ENCODE data around the gene DHX9. TPM values are rescaled to one million over a fixed set of nuclear protein-coding genes. Genes with fewer than 3 reads are reported as not detected.

The DHX9 gene
- total and polyA plus RNA-seq, 2 experiments from 2014 or later = 151 to 262 TPM

GRCh38 chr1:182817802-182818201 is 21.3 kb upstream of the DHX9 start (continued):
- TF ChIP-seq, protein P1, sequence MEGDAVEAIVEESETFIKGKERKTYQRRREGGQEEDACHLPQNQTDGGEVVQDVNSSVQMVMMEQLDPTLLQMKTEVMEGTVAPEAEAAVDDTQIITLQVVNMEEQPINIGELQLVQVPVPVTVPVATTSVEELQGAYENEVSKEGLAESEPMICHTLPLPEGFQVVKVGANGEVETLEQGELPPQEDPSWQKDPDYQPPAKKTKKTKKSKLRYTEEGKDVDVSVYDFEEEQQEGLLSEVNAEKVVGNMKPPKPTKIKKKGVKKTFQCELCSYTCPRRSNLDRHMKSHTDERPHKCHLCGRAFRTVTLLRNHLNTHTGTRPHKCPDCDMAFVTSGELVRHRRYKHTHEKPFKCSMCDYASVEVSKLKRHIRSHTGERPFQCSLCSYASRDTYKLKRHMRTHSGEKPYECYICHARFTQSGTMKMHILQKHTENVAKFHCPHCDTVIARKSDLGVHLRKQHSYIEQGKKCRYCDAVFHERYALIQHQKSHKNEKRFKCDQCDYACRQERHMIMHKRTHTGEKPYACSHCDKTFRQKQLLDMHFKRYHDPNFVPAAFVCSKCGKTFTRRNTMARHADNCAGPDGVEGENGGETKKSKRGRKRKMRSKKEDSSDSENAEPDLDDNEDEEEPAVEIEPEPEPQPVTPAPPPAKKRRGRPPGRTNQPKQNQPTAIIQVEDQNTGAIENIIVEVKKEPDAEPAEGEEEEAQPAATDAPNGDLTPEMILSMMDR (conservative IDR thresholded peaks at IDR 0.05; ENCODE audit: low read depth in 2 of 2) = no peak
- no peak for TF ChIP-seq NANOG (IDR thresholded peaks at IDR 0.05; ENCODE audit: borderline replicate concordance)
- TF ChIP-seq, protein P2, sequence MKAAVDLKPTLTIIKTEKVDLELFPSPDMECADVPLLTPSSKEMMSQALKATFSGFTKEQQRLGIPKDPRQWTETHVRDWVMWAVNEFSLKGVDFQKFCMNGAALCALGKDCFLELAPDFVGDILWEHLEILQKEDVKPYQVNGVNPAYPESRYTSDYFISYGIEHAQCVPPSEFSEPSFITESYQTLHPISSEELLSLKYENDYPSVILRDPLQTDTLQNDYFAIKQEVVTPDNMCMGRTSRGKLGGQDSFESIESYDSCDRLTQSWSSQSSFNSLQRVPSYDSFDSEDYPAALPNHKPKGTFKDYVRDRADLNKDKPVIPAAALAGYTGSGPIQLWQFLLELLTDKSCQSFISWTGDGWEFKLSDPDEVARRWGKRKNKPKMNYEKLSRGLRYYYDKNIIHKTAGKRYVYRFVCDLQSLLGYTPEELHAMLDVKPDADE (IDR thresholded peaks at IDR 0.05) = no peak
- TF ChIP-seq ZNF331 (CRISPR knock-in tag; IDR thresholded peaks at IDR 0.05; ENCODE audit: low read depth) = no peak

- H3K27ac Mint-ChIP-seq = no peak overlapping the region
- no peaks in the 10 kb centered on the region for H3K36me3 Mint-ChIP-seq (ENCODE audit: low read depth)
- H3K4me2 ChIP-seq = no peak overlapping the region
- H3K27me3 ChIP-seq (ENCODE audit: insufficient read depth) = no peaks in the 10 kb centered on the region
- H3K4me1 Mint-ChIP-seq = peaks cover 5% of the 10 kb centered on the region; the same call in 2 of the 3 replicates
- H2AFZ ChIP-seq = no peak overlapping the region
- H3K4me3 ChIP-seq = no peak overlapping the region
- no peak overlapping the region for H3K4me3 Mint-ChIP-seq
- no peaks in the 10 kb centered on the region for H3K27me3 Mint-ChIP-seq (ENCODE audit: insufficient read depth, low read depth, poor library complexity)
- H3K9me2 ChIP-seq (ENCODE audit: insufficient read depth) = no peaks in the 10 kb centered on the region; the same call in 1 of the 2 replicates
- H4K20me1 ChIP-seq (replicated peaks; ENCODE audit: insufficient read depth) = no peaks in the 10 kb centered on the region
- no peaks in the 10 kb centered on the region for H3K4me1 ChIP-seq (ENCODE audit: insufficient read depth)
- ATAC-seq (no peak), DNase-seq (ENCODE audit: low spot score) (no peak)
- no peak overlapping the region for H3K27ac ChIP-seq (ENCODE audit: low read depth)
- no peaks in the 10 kb centered on the region for H3K9me3 Mint-ChIP-seq
- no peaks in the 10 kb centered on the region for H3K36me3 ChIP-seq (ENCODE audit: insufficient read depth)
- H3K79me2 ChIP-seq (replicated peaks; ENCODE audit: insufficient read depth) = no peaks in the 10 kb centered on the region
- no peaks in the 10 kb centered on the region for H3F3A ChIP-seq (replicated peaks; ENCODE audit: low read depth)
- TF ChIP-seq, protein P1 (conservative IDR thresholded peaks at IDR 0.05; ENCODE audit: low read depth in 2 of 2) = no peak
- TF ChIP-seq, protein P3, sequence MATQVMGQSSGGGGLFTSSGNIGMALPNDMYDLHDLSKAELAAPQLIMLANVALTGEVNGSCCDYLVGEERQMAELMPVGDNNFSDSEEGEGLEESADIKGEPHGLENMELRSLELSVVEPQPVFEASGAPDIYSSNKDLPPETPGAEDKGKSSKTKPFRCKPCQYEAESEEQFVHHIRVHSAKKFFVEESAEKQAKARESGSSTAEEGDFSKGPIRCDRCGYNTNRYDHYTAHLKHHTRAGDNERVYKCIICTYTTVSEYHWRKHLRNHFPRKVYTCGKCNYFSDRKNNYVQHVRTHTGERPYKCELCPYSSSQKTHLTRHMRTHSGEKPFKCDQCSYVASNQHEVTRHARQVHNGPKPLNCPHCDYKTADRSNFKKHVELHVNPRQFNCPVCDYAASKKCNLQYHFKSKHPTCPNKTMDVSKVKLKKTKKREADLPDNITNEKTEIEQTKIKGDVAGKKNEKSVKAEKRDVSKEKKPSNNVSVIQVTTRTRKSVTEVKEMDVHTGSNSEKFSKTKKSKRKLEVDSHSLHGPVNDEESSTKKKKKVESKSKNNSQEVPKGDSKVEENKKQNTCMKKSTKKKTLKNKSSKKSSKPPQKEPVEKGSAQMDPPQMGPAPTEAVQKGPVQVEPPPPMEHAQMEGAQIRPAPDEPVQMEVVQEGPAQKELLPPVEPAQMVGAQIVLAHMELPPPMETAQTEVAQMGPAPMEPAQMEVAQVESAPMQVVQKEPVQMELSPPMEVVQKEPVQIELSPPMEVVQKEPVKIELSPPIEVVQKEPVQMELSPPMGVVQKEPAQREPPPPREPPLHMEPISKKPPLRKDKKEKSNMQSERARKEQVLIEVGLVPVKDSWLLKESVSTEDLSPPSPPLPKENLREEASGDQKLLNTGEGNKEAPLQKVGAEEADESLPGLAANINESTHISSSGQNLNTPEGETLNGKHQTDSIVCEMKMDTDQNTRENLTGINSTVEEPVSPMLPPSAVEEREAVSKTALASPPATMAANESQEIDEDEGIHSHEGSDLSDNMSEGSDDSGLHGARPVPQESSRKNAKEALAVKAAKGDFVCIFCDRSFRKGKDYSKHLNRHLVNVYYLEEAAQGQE (IDR thresholded peaks at IDR 0.05; ENCODE audit: unreplicated experiment) = no peak
- no peak for TF ChIP-seq STAT1 (IDR thresholded peaks at IDR 0.05; ENCODE audit: unreplicated experiment)
- no peak for TF ChIP-seq ZNF114 (CRISPR knock-in tag; IDR thresholded peaks at IDR 0.05)
- TF ChIP-seq ZNF331 (CRISPR knock-in tag; IDR thresholded peaks at IDR 0.05; ENCODE audit: low read depth) = no peak
- no peak for TF ChIP-seq CREB1 (CRISPR knock-in tag; IDR thresholded peaks at IDR 0.05; ENCODE audit: low read depth)
- no peak for TF ChIP-seq POLR2AphosphoS5 (IDR thresholded peaks at IDR 0.05; ENCODE audit: low read depth)
- TF ChIP-seq, protein P2 (IDR thresholded peaks at IDR 0.05) = no peak
- no peak for TF ChIP-seq JUNB (IDR thresholded peaks at IDR 0.05; ENCODE audit: unreplicated experiment)
- TF ChIP-seq EZH2 (IDR thresholded peaks at IDR 0.05; ENCODE audit: low read depth, unreplicated experiment) = no peak
Observed at GRCh38 chr1:182823220-182823619, 15.9 kb upstream of the DHX9 start.
